ENCODE data around the gene GPR137. TPM values are rescaled to one million over a fixed set of nuclear protein-coding genes. Genes with fewer than 3 reads are reported as not detected.
A peak's percentile ranks its signal among the peaks of the same experiment; 100 is the strongest.
"Not testable (repeated sequence)": the region's sequence is repeated elsewhere in the genome, so short reads cannot be mapped to it uniquely, and the experiment has no call there.

Gene GPR137
- total and polyA plus RNA-seq, 4 donors, result 7.1 to 100 (median 56.2) TPM

DNA sequence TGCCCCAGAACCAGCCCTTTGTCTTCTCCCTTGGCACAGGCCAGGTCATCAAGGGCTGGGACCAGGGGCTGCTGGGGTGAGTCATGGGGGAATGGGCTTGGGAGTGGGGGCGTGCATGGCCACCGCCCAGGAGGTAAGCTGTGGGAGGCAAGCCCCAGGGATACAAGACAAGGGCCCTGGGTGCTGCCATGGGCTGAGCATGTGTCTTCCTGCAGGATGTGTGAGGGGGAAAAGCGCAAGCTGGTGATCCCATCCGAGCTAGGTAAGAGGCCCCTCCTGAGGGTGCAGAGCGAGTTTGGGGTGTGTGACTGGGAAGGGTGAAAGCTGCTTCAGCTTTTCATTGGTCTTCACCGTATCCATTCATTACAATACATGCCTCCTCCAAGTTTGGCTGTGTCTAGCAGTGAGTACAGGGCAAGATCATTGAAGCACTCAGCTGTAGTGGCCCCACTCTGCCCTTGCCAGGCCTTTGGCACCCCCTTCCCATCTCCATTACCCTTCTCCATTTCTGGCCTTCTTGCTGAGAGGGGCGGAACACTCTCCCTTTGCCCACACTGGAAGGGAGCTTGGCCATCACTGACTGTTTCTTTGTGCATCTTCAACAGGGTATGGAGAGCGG, 42.3 kb upstream of the GPR137 start:
- Histone ChIP-seq H3K36me3 (ENCODE audit: control insufficient read depth, insufficient read depth, low read length) (peaks cover 42% of the 10 kb centered on the region), H3K27ac (ENCODE audit: low read depth, low read length) (no peak overlapping the region), H3K27me3 (ENCODE audit: control insufficient read depth, insufficient read depth, low read length) (no peaks in the 10 kb centered on the region), H3K9me3 (ENCODE audit: control insufficient read depth, insufficient read depth, low read length) (no peaks in the 10 kb centered on the region), H3K4me1 (ENCODE audit: control insufficient read depth, insufficient read depth, low read length) (peaks cover 67% of the 10 kb centered on the region), H3K4me3 (ENCODE audit: low read depth, low read length) (no peak overlapping the region)
- 100% methylated on average over 2 of the region's 8 CpGs for WGBS (ENCODE audit: insufficient coverage)
- DNase-seq (ENCODE audit: low read depth in 4 of 6, low spot score in 6 of 6), result no peak

DNA sequence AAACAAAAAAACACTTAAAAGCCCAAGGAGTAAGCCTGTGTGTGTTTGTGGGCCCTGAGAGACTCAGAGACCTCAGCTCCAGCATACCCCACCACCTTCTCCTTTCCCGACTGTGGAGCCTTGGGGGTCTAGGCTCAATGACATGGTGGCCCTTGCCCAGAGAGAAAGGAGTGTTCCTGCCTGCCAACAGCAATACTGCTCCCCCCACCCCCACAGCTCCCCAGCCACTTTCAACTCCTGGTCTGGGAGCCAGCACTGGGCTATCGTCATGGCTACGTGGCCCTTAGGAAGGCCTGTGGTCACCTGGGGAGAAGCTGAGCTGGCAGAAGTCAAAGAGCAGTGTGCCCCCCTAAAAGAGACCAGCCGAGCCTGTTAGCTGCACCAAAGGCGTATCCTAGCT, 41.5 kb upstream of the GPR137 start:
- 56% methylated on average over 3 of the region's 5 CpGs for WGBS (ENCODE audit: insufficient coverage)
- DNase-seq (ENCODE audit: low read depth in 4 of 6, low spot score in 6 of 6), result no peak
- H3K27me3 ChIP-seq (ENCODE audit: control insufficient read depth, insufficient read depth, low read length), result no peaks in the 10 kb centered on the region
- H3K4me1 ChIP-seq (ENCODE audit: control insufficient read depth, insufficient read depth, low read length), result peaks cover 67% of the 10 kb centered on the region
- H3K27ac ChIP-seq (ENCODE audit: low read depth, low read length), result no peak overlapping the region
- no peak overlapping the region for H3K4me3 ChIP-seq (ENCODE audit: low read depth, low read length)
- peaks cover 37% of the 10 kb centered on the region for H3K36me3 ChIP-seq (ENCODE audit: control insufficient read depth, insufficient read depth, low read length)
- no peaks in the 10 kb centered on the region for H3K9me3 ChIP-seq (ENCODE audit: control insufficient read depth, insufficient read depth, low read length)

DNA sequence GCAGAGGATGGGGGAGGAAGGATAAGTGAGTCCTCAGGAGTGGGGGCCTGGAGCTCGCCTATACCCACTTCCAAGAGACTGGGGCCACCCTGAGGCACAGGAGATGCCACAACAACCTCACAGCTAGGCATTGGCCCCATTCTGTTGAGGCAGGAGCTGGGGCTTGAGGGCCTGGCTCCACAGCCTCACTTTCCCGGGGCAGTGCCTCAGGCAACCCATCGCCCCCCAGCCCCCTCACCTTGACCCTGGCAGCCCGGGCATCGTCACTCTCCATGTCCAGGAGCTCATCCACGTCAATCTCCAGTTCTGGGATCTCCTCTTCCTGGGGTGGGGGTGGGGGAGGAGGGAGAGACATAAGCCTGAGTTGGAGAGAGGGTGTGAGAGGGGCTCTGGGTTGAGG, 40.7 kb upstream of the GPR137 start:
- Histone ChIP-seq H3K27ac (ENCODE audit: low read depth, low read length) (peak overlapping the region; percentile 41), H3K36me3 (ENCODE audit: control insufficient read depth, insufficient read depth, low read length) (peaks cover 37% of the 10 kb centered on the region), H3K9me3 (ENCODE audit: control insufficient read depth, insufficient read depth, low read length) (no peaks in the 10 kb centered on the region), H3K4me1 (ENCODE audit: control insufficient read depth, insufficient read depth, low read length) (peaks cover 67% of the 10 kb centered on the region), H3K27me3 (ENCODE audit: control insufficient read depth, insufficient read depth, low read length) (no peaks in the 10 kb centered on the region), H3K4me3 (ENCODE audit: low read depth, low read length) (no peak overlapping the region)
- WGBS (ENCODE audit: insufficient coverage), result 77% methylated on average over 3 of the region's 6 CpGs
- no peak for DNase-seq (ENCODE audit: low read depth in 4 of 6, low spot score in 6 of 6)

DNA sequence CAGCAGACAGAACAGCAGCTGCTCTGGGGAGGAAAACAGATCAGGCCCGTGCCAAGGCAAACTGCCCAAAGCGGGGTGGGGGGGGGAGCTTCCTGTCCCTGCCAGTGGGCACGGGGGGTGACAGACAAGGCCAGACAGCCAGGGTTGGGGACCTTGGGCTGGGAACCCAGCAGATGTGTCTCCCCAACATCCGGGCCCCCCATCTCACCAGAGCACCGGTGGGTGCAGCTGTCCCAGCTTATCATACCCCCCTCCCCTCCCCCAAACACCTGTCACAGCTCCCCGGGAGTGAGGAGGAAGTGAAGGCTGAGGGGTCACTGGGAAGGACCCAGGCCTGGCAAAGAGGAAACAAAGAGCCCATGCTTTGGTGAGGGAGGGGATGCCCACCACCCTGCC, 40.2 kb upstream of the GPR137 start:
- Histone ChIP-seq H3K9me3 (ENCODE audit: control insufficient read depth, insufficient read depth, low read length) (no peaks in the 10 kb centered on the region), H3K4me3 (ENCODE audit: low read depth, low read length) (peak overlapping the region; percentile 62), H3K27me3 (ENCODE audit: control insufficient read depth, insufficient read depth, low read length) (peaks cover 1% of the 10 kb centered on the region), H3K36me3 (ENCODE audit: control insufficient read depth, insufficient read depth, low read length) (peaks cover 37% of the 10 kb centered on the region), H3K4me1 (ENCODE audit: control insufficient read depth, insufficient read depth, low read length) (peaks cover 67% of the 10 kb centered on the region), H3K27ac (ENCODE audit: low read depth, low read length) (peak overlapping the region; percentile 41)
- 8% methylated on average over 2 of the region's 6 CpGs for WGBS (ENCODE audit: insufficient coverage)
- peak in 1 of 6 donors; percentile 66 for DNase-seq (ENCODE audit: low read depth in 4 of 6, low spot score in 6 of 6)

DNA sequence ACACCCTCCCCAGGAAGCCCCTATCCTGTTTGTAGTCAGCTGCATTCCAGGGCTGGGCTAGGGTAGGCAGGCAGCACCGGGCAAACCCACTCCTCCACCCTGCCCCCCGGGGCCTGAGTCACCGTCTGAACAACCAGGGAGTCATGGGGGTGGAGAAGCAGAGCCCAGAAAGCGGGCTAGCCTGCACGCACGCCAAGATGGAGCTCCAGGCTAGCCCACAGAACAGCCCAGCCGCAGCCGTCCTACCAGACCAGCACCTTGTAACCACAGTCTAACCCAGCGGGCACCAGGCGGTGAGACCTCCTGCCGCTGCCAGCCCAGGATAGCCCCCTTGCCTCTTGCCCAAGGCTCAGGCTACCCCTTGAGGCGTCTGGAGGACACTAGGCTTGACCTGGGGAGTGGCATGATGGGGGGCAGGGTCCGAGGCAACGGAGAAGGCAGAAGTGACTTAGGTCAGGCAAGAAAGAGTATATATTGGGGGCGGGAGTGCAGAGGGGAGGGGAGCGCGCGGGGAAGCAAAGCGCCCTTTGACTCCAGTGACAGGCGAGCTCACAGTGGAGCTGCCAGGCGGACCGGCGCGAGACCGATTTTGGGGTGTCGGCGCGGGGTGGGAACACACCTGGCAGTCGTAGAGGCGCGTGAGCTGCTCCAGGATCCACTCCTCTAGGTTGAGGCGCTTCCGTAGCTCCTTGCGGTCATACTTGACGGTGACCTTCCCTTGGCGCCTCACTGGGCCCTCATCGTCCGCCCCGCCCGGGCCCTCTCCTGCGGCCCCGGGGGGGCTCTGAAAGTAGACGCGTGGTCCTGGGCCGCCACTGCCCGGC, 39.6 kb upstream of the GPR137 start:
- peaks cover 69% of the 10 kb centered on the region for H3K4me1 ChIP-seq (ENCODE audit: control insufficient read depth, insufficient read depth, low read length)
- H3K27ac ChIP-seq (ENCODE audit: low read depth, low read length), result peak overlapping the region; percentile 41
- peaks cover 37% of the 10 kb centered on the region for H3K36me3 ChIP-seq (ENCODE audit: control insufficient read depth, insufficient read depth, low read length)
- H3K9me3 ChIP-seq (ENCODE audit: control insufficient read depth, insufficient read depth, low read length), result no peaks in the 10 kb centered on the region
- peak overlapping the region; percentile 62 for H3K4me3 ChIP-seq (ENCODE audit: low read depth, low read length)
- DNase-seq (ENCODE audit: low read depth in 4 of 6, low spot score in 6 of 6), result peak in 2 of 6 donors; percentile 63 to 75
- H3K27me3 ChIP-seq (ENCODE audit: control insufficient read depth, insufficient read depth, low read length), result peaks cover 6% of the 10 kb centered on the region
- WGBS (ENCODE audit: insufficient coverage), result under 1% methylated on average over 39 of the region's 46 CpGs

DNA sequence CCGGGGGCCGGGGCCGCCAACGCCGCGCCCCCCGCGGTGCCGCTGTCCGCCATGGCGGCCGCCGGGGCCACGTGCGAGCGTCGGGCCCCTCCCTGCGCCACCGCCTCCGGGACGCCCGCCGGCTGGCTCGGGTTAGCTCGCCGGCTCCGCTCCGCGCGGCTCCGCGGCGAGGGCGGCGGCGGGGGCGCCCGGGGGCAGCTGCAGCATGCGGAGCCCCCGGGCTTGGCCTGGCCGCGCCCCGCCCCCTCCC, 39.1 kb upstream of the GPR137 start:
- H3K4me1 ChIP-seq (ENCODE audit: control insufficient read depth, insufficient read depth, low read length), result peaks cover 71% of the 10 kb centered on the region
- not testable (repeated sequence) for H3K9me3 ChIP-seq (ENCODE audit: control insufficient read depth, insufficient read depth, low read length); DNase-seq (ENCODE audit: low read depth in 4 of 6, low spot score in 6 of 6); H3K27ac ChIP-seq (ENCODE audit: low read depth, low read length); H3K27me3 ChIP-seq (ENCODE audit: control insufficient read depth, insufficient read depth, low read length)
- WGBS (ENCODE audit: insufficient coverage), result 0% methylated on average over 40 of the region's 43 CpGs
- peaks cover 37% of the 10 kb centered on the region for H3K36me3 ChIP-seq (ENCODE audit: control insufficient read depth, insufficient read depth, low read length)
- H3K4me3 ChIP-seq (ENCODE audit: low read depth, low read length), result peak overlapping the region; percentile 62

DNA sequence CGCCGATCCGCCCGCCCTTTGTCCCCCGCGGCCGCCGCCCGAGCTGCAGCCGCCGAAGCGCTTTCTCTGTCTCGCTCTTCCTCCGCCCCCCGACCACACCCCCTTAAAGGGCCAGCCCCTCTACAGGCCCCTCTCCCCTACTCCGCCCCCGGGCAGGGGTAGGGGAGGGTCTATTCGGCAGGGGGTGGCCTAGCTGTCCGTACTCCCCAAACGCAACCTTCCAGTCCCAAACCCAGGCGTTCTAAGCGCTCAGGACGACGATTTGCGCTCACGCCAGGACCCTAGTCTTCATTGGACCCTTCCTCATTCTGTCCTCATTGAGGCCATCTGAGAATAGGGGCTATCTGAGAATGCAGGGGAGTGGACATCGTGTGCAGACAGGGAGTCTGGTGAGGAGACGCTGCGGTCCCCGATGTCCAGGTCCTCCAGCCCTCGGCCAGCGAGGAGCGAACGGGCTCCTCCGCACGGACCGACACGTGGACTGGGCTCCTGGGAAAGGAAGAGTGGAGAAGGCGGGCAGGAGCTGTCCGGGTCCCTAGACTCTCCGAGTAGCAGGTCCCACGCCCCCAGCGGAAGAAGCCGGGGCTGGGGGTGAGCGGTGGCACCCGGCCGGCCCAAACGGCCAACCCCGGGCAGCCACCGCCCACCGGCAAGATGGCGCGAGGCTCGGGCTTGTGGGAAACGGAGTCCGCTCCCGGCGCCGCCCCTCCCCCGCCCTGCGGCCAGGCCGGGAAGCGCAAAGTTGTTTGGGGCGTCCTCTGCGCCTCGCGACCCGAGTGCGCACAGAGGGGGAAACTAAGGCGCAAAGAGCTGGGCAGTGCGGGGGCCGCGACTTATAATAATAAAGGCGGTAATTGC, 38.5 kb upstream of the GPR137 start, which contains the start of gene PPP1R14B:
Gene PPP1R14B, minus strand, starts transcription at position 73 of the 858 bp plus-strand sequence. CDS start 270 bp downstream, outside the sequence.
- DNase-seq (ENCODE audit: low read depth in 4 of 6, low spot score in 6 of 6), result peak in 5 of 6 donors; percentile 58 to 96 (median 81)
- under 1% methylated on average over 51 of the region's 74 CpGs for WGBS (ENCODE audit: insufficient coverage)
- peaks cover 71% of the 10 kb centered on the region for H3K4me1 ChIP-seq (ENCODE audit: control insufficient read depth, insufficient read depth, low read length)

DNA sequence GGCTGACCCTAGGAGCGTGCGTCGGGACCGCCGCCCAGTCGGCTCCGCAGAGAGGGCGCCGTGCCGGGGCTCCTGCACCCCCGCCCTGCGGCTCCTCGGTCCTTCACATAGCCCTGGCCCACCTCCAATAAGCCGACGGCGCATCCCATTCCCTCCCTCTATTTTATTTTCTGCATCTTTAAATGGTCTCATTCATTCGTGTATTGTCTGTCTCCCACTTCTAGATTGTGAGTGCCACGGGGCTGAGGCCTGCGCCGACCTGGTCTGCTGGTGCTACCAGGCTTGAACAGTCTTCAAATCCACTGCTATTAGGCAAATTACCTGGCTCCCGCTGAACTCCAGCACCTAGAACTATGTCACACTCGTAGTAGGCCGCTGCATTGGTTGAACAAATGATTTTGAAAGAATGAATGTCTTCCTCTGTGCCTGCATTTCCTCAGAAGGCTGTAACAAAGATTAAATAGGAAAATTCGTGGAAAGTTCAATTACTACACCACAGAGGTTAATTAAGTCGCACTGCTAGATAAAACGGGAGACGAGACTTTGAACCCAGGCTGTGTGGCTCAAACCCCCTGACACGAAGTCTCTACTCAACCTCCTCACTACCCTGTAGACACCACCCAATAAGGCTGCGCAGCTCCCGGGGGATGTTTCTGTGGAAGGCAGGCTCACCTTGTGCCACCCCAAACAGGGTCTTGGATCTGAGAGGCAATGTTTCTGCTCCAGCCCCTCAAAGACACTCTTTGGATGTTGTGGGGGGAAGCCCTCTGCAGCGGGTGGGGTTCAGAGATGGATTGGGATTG, 37.7 kb upstream of the GPR137 start:
- Histone ChIP-seq H3K36me3 (ENCODE audit: control insufficient read depth, insufficient read depth, low read length) (peaks cover 24% of the 10 kb centered on the region), H3K4me3 (ENCODE audit: low read depth, low read length) (peak overlapping the region; percentile 85), H3K27ac (ENCODE audit: low read depth, low read length) (peak overlapping the region; percentile 97), H3K9me3 (ENCODE audit: control insufficient read depth, insufficient read depth, low read length) (no peaks in the 10 kb centered on the region), H3K4me1 (ENCODE audit: control insufficient read depth, insufficient read depth, low read length) (peaks cover 71% of the 10 kb centered on the region), H3K27me3 (ENCODE audit: control insufficient read depth, insufficient read depth, low read length) (peaks cover 6% of the 10 kb centered on the region)
- DNase-seq (ENCODE audit: low read depth in 4 of 6, low spot score in 6 of 6), result no peak
- 23% methylated on average over 24 of the region's 31 CpGs for WGBS (ENCODE audit: insufficient coverage)

More for the DNA sequence above, 38.5 kb upstream of the GPR137 start, which contains the start of gene PPP1R14B:
- Histone ChIP-seq H3K27me3 (ENCODE audit: control insufficient read depth, insufficient read depth, low read length) (peaks cover 6% of the 10 kb centered on the region), H3K9me3 (ENCODE audit: control insufficient read depth, insufficient read depth, low read length) (no peaks in the 10 kb centered on the region), H3K4me3 (ENCODE audit: low read depth, low read length) (peak within 1 kb of the TSS; percentile 85), H3K36me3 (ENCODE audit: control insufficient read depth, insufficient read depth, low read length) (peaks cover 32% of the 10 kb centered on the region), H3K27ac (ENCODE audit: low read depth, low read length) (peak within 1 kb of the TSS; percentile 97)

DNA sequence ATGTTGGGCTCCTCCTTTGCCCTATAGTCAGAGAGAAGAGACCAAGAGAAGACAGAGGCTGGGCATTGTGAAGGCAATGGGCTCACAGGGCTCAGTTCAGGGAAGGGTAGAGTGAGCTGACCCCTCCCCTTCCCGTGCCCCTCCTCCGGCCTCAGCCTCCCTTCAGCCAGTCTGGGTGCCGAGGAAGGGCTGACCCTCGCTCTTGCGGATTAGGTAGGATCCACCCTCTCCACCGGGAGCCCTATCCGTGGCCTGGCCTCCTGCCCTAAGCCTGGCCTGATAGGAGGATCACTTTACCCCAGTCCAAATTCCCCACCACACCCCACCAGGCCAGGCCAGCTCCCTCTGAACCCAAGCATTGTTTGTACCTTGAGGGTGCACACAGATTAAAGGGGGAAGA, 37.1 kb upstream of the GPR137 start:
- Histone ChIP-seq H3K9me3 (ENCODE audit: control insufficient read depth, insufficient read depth, low read length) (no peaks in the 10 kb centered on the region), H3K27me3 (ENCODE audit: control insufficient read depth, insufficient read depth, low read length) (peaks cover 6% of the 10 kb centered on the region), H3K4me3 (ENCODE audit: low read depth, low read length) (no peak overlapping the region), H3K4me1 (ENCODE audit: control insufficient read depth, insufficient read depth, low read length) (peaks cover 71% of the 10 kb centered on the region), H3K27ac (ENCODE audit: low read depth, low read length) (no peak overlapping the region), H3K36me3 (ENCODE audit: control insufficient read depth, insufficient read depth, low read length) (peaks cover 18% of the 10 kb centered on the region)
- no peak for DNase-seq (ENCODE audit: low read depth in 4 of 6, low spot score in 6 of 6)
- 77% methylated on average over 5 of the region's 7 CpGs for WGBS (ENCODE audit: insufficient coverage)
